Stomach (tissue), 9 donors: ENCODE data around the gene LRRC27. TPM values are rescaled to one million over a fixed set of nuclear protein-coding genes. Genes with fewer than 3 reads are reported as not detected.

Experiments
- DNase-seq, 2 donors: peaks; one replicate each; pipeline versions ENCODE4 v3.0.0 to v3.0.0-alpha.2; 2013 to 2019
- H3K27ac ChIP-seq, 5 donors: fragments of 200-600 bp in 4 of 5; sonication (generic) in 4 of 5; one replicate each; pipeline ENCODE4 v1.5.1; 2013 to 2019; ENCODE audit warnings: mild to moderate bottlenecking in 1 of 5, moderate library complexity in 1 of 5
- H3K27me3 ChIP-seq, 3 donors: fragments of 200-600 bp; sonication (generic); one replicate each; pipeline ENCODE4 v1.5.1; 2017 to 2019; ENCODE audit warnings: mixed run types in 1 of 3
- H3K36me3 ChIP-seq, 4 donors: fragments of 200-600 bp; sonication (generic); 1 replicate in 3 of 4; 2 replicates in 1 of 4; pipeline ENCODE4 v1.5.1; 2016 to 2019
- H3K4me1 ChIP-seq, 4 donors: fragments of 200-600 bp; sonication (generic); one replicate each; pipeline ENCODE4 v1.5.1; 2016 to 2019
- H3K4me3 ChIP-seq, 4 donors: fragments of 200-600 bp; sonication (generic) in 3 of 4; one replicate each; pipeline ENCODE4 v1.5.1; 2016 to 2019; ENCODE audit warnings: mild to moderate bottlenecking in 1 of 4
- H3K9me3 ChIP-seq, 4 donors: fragments of 200-600 bp; sonication (generic); one replicate each; pipeline ENCODE4 v1.5.1; 2016 to 2019
- EP300 ChIP-seq: sonication (generic); formaldehyde crosslinking; IDR thresholded peaks from one replicate; pipeline ENCODE4 v1.6.1; 2017; ENCODE audit warnings: antibody characterized with exemption
- POLR2A ChIP-seq, 4 donors: fragments of 450-650 bp; IDR thresholded peaks; one replicate each; pipeline ENCODE4 v1.6.1; 2016; ENCODE audit warnings: antibody characterized with exemption in 4 of 4, control low read depth in 2 of 4, mild to moderate bottlenecking in 1 of 4, moderate library complexity in 1 of 4
- POLR2AphosphoS5 ChIP-seq, 3 donors: sonication (generic); formaldehyde crosslinking; IDR thresholded peaks; one replicate each; pipeline ENCODE4 v1.6.1; 2016; ENCODE audit warnings: antibody characterized with exemption in 3 of 3
- WGBS, 5 donors: extraction: QIAGEN DNeasy Blood & Tissue Kit in 3 of 5; methylation state at CpG; one replicate each; pipeline versions ENCODE4 v1.1.5 to v1.1.7; 2013 to 2018; 5-methylcytosine and 5-hydroxymethylcytosine counted together
- intact Hi-C: fragments of 100-400 bp; cut with DNase I; formaldehyde crosslinking; loops from one replicate; pipeline ENCODE4 v1.15.1; 2023; ENCODE audit warnings: low total_unique reads
- polyA plus RNA-seq, 3 donors: library from polyadenylated mRNA; stranded (reverse); fragments of 200-250 nt; gene quantifications; one replicate each; pipeline ENCODE4 v1.2.3, GENCODE V29; 2013
- total RNA-seq, 5 donors: library from RNA; depleted of rRNA; stranded (reverse); fragments of >200 nt; gene quantifications; one replicate each; pipeline versions ENCODE4 v1.1.0 to v1.2.3, GENCODE V29; 2014 to 2016
- TF ChIP-seq, protein P1 (sequence below), 7 experiments: fragments of 450-650 bp in 4 of 7; fragments of 200-600 bp in 3 of 7; sonication (generic) in 3 of 7; IDR thresholded peaks; one replicate each; pipeline ENCODE4 v1.5.1; 2016 to 2019; ENCODE audit warnings: antibody characterized with exemption in 7 of 7, control low read depth in 2 of 7, mild to moderate bottlenecking in 1 of 7
- donor health status: healthy with polysubstance abuse.
- donor health status: Bipolar disorder and iron deficiency.
- donor health status: healthy.

LRRC27 gene
- total and polyA plus RNA-seq, 8 donors = 4.2 to 31.3 (median 11.1) TPM

DNA sequence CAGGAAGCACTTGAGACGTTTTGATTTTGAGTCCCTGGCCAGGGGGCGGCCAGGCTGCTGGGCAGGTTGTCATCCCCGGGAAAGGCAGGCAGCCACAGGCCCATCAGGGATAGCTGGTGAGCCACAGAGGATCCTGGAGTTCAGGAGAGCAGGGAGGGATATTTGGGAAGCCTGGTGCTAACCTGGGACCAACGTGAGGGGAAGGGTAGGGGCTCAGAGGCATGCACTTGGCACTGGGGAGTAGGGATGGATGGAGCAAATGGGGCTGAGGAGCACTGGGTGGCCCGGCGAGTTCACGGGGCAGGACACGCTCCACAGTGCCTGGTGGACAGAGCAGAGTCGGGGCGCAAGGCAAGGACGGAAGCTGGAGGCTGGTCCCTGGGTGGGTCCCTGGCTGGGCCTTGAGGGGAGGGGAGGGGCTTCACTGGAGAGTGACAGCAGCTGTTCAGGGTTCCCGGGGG is 30.2 kb downstream of the LRRC27 start:
- no peaks in the 10 kb centered on the region for H3K9me3 ChIP-seq
- H3K36me3 ChIP-seq = peaks cover 0 to 64% (median 45%) of the 10 kb centered on the region in 4 donors
- DNase-seq = no peak
- WGBS, 5 donors = 85 to 90% (median 87%) methylated on average over 11 to 12 of the region's 12 CpGs
- H3K4me1 ChIP-seq = no peaks in the 10 kb centered on the region
- H3K27me3 ChIP-seq = no peaks in the 10 kb centered on the region
- no peak overlapping the region for H3K4me3 ChIP-seq
- intact Hi-C loops = no loop called here
- TF ChIP-seq POLR2AphosphoS5 (IDR thresholded peaks at IDR 0.05) (no peak), POLR2A (IDR thresholded peaks at IDR 0.05) (no peak), EP300 (no peak)
- TF ChIP-seq, protein P1, sequence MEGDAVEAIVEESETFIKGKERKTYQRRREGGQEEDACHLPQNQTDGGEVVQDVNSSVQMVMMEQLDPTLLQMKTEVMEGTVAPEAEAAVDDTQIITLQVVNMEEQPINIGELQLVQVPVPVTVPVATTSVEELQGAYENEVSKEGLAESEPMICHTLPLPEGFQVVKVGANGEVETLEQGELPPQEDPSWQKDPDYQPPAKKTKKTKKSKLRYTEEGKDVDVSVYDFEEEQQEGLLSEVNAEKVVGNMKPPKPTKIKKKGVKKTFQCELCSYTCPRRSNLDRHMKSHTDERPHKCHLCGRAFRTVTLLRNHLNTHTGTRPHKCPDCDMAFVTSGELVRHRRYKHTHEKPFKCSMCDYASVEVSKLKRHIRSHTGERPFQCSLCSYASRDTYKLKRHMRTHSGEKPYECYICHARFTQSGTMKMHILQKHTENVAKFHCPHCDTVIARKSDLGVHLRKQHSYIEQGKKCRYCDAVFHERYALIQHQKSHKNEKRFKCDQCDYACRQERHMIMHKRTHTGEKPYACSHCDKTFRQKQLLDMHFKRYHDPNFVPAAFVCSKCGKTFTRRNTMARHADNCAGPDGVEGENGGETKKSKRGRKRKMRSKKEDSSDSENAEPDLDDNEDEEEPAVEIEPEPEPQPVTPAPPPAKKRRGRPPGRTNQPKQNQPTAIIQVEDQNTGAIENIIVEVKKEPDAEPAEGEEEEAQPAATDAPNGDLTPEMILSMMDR (IDR thresholded peaks at IDR 0.05) = no peak
- no peak overlapping the region for H3K27ac ChIP-seq

DNA sequence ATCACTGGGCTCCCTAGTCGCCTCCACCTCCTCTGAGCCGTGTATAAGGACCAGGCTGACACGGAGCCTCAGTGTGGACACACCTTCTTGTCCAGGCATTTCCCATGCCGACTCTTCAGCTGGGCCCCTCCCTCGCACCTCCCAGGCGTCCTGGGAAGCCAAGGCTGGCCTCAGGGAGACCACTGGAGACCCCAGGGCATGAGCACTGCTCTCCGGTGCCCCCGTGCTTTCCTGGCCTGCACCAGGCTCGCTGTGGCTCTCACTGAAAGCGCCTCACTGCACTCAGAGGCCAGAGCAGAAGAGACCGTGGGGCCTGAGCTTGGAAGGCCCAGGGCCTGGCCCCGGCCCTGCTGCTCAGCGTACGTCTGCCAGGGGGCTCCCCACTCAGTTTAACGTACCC is 31.4 kb downstream of the LRRC27 start:
- WGBS, 5 donors = 83 to 90% (median 86%) methylated on average over 12 to 15 of the region's 15 CpGs
- no peaks in the 10 kb centered on the region for H3K9me3 ChIP-seq
- H3K36me3 ChIP-seq = peaks cover 0 to 76% (median 40%) of the 10 kb centered on the region in 4 donors
- no peaks in the 10 kb centered on the region for H3K27me3 ChIP-seq
- TF ChIP-seq EP300 = no peak
- no peak for TF ChIP-seq POLR2AphosphoS5 (IDR thresholded peaks at IDR 0.05)
- TF ChIP-seq POLR2A (IDR thresholded peaks at IDR 0.05) = no peak
- TF ChIP-seq, protein P1 (IDR thresholded peaks at IDR 0.05) = no peak
- no peak overlapping the region for H3K27ac ChIP-seq
- intact Hi-C loops = no loop called here
- H3K4me1 ChIP-seq = no peaks in the 10 kb centered on the region
- H3K4me3 ChIP-seq = no peak overlapping the region
- no peak for DNase-seq

DNA sequence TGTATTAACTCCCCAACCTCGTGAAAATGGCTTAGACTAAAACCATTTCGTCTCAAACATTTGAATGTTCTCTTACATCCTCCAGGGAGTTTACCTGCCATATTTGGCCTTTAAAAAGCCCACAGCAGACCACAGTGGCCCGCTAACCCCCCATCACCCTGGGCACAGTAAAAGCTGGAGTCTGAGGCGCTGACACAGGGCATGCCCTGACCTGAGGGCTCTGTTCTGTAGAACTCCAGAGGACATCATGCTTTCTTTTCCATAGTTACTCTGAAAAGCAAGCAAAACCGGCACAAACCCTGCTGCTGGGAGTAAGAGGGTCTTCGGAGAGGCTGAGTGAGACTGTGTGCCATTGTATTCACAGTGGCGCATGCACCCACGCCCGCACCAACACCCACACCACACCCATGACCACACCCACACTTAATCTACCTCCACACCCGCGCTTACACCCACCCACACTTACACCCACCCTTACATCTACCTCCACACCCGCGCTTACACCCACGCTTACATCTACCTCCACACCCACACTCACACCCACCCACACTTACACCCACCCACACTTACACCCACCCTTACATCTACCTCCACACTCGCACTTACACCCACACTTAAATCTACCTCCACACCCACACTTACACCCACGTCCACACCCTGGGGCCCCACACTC is 32.1 kb downstream of the LRRC27 start:
- intact Hi-C loops = no loop called here
- DNase-seq = peak in 1 of 2 donors; percentile 64
- Histone ChIP-seq H3K36me3 (peaks cover 0 to 83% (median 40%) of the 10 kb centered on the region in 4 donors), H3K27ac (no peak overlapping the region), H3K9me3 (no peaks in the 10 kb centered on the region), H3K27me3 (no peaks in the 10 kb centered on the region), H3K4me1 (no peaks in the 10 kb centered on the region), H3K4me3 (no peak overlapping the region)
- TF ChIP-seq POLR2AphosphoS5 (IDR thresholded peaks at IDR 0.05) = no peak
- TF ChIP-seq, protein P1 (IDR thresholded peaks at IDR 0.05) = no peak
- TF ChIP-seq EP300 = no peak
- TF ChIP-seq POLR2A (IDR thresholded peaks at IDR 0.05) = no peak
- WGBS, 5 donors = 52 to 66% (median 60%) methylated on average over 14 to 16 of the region's 16 CpGs

DNA sequence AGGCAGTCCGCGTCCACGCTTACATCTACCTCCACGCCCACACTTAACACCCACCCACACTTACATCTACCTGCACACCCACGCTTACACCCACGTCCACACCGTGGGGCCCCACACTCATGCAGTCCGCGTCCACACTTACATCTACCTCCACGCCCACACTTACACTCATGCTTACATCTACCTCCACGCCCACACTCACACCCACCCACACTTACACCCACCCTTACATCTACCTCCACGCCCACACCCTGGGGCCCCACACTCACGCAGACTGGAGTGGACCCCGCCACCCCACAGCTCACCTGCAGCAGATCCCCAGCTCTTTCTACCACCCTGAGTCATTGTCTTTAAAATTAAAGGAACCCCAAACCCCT is 32.6 kb downstream of the LRRC27 start:
- Histone ChIP-seq H3K36me3 (peaks cover 0 to 80% (median 40%) of the 10 kb centered on the region in 4 donors), H3K4me1 (no peaks in the 10 kb centered on the region), H3K4me3 (no peak overlapping the region), H3K27ac (no peak overlapping the region), H3K9me3 (no peaks in the 10 kb centered on the region), H3K27me3 (no peaks in the 10 kb centered on the region)
- intact Hi-C loops = no loop called here
- 52 to 88% (median 86%) methylated on average over 5 to 14 of the region's 14 CpGs for WGBS, 5 donors
- TF ChIP-seq, protein P1 (IDR thresholded peaks at IDR 0.05) = no peak
- no peak for TF ChIP-seq EP300
- no peak for TF ChIP-seq POLR2AphosphoS5 (IDR thresholded peaks at IDR 0.05)
- TF ChIP-seq POLR2A (IDR thresholded peaks at IDR 0.05) = no peak
- no peak for DNase-seq
